NCI-H2227 (cell line): ENCODE data around the gene KRT17.
A peak's percentile ranks its signal among the peaks of the same experiment; 100 is the strongest.
"Not testable (repeated sequence)": the region's sequence is repeated elsewhere in the genome, so short reads cannot be mapped to it uniquely, and the experiment has no call there.

Experiments
- DNase-seq: peaks from one replicate; lab custom pipeline; 2025; ENCODE audit not compliant: unreplicated experiment; lab: John Stamatoyannopoulos, UW

The KRT17 gene

GRCh38 chr17:41578971-41579370, 45.4 kb downstream of the KRT17 start:
- no peak for DNase-seq

- DNase-seq: no peak
Observed at GRCh38 chr17:41578538-41578937, 45.8 kb downstream of the KRT17 start.

GRCh38 chr17:41576740-41577139, 47.6 kb downstream of the KRT17 start:
- DNase-seq: not testable (repeated sequence)

GRCh38 chr17:41575336-41575735, 49.0 kb downstream of the KRT17 start:
- no peak for DNase-seq

GRCh38 chr17:41571561-41572434, 52.6 kb downstream of the KRT17 start, which contains the start of gene KRT9:
TSS of gene KRT9 (minus strand) at chr17:41572059. CDS start at chr17:41571992, 67 bp downstream.
- peak; percentile 51 for DNase-seq
